ENCODE measurements around the gene PRPS1L1.

Gene PRPS1L1

GRCh38 chr7:17996040-17996439, 31.6 kb downstream of the PRPS1L1 start:
- no peak for DNase-seq
- no peak for TF ChIP-seq POLR2A (IDR thresholded peaks at IDR 0.05; ENCODE audit: low read length)

DNA sequence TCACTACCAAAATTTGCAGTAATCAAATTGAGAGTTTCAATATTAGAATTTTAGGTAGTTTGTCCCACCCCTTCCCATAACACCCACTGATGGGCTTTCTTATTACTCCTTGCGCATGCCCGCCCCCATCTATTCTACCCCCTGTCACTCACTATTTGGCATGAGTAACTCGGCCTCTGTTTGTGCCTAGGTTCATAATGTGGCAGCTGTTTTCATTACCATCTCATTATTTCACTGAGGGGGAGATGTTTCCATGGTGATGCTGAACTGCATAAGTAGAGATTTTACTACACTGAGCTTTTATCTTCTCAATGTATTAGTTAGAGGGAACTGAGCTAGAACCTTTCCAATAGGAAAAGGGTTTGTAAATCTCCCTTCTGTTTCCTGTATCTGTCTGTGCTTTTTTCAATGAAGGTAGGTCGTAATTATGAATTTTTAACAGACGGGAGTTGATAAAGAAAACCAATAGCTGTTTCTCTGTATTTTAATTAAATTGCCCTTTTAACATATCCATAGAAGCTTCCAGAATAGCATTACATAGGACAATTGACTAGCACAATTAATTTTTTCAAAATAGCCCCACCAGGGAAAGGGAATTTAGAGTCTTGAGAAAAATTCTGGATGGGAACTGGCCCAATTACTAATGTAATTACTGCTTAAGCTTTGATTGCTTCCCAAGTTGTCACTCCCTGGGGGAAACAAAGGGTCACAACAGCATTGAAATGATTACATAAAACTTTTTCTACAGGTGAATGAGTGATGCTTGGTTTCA, 33.4 kb downstream of the PRPS1L1 start:
- no peak for TF ChIP-seq POLR2A (IDR thresholded peaks at IDR 0.05; ENCODE audit: low read length)
- no peak for DNase-seq

DNA sequence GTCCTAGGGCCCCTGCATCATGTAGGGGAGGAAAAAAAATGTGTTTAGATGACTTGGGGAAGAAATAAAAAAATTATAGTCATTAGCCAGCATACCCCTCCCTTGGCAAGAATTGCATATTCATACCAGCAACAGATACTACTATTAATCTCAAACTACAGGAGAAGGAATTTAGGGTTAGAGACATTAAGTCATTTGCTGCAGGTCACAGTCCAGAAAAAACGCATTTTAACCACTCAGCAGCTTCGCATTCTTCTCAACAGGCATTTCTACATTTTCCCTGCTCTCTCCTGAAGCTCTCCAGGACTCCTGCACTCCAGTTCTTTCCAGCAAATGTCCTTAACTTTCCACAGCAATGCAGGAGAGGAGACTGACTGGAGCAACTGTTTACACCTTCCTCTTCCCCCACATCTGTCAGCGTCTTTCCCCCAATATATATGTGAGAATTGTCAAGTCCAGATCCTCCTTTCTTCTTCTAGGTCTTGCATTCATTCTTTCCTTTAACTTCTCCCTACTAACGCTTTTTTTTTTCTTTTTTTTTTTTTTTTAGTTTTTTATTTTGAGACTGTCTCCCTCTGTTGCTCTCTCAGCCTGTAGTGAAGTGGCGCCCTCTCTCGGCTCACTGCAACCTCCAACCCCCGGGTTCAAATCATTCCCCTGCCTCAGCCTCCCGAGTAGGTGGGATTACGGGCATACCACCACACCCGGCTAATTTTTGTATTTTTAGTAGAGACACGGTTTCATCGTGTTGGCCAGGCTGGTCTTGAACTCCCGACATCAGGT, 35.6 kb downstream of the PRPS1L1 start:
- DNase-seq: peak; percentile 9 to 47
- no peak for TF ChIP-seq POLR2A (IDR thresholded peaks at IDR 0.05; ENCODE audit: low read length)
- TF ChIP-seq GATA1 (IDR thresholded peaks at IDR 0.05; ENCODE audit: low read depth, low read length): no peak

GRCh38 chr7:17990761-17991160, 36.9 kb downstream of the PRPS1L1 start:
- no peak for TF ChIP-seq GATA1 (IDR thresholded peaks at IDR 0.05; ENCODE audit: low read depth, low read length)
- TF ChIP-seq POLR2A (IDR thresholded peaks at IDR 0.05; ENCODE audit: low read length): no peak
- DNase-seq: no peak

- TF ChIP-seq GATA1 (IDR thresholded peaks at IDR 0.05; ENCODE audit: low read depth, low read length) (no peak), POLR2A (IDR thresholded peaks at IDR 0.05; ENCODE audit: low read length) (no peak)
- no peak for DNase-seq
Observed at GRCh38 chr7:17989546-17989945, 38.1 kb downstream of the PRPS1L1 start.

DNA sequence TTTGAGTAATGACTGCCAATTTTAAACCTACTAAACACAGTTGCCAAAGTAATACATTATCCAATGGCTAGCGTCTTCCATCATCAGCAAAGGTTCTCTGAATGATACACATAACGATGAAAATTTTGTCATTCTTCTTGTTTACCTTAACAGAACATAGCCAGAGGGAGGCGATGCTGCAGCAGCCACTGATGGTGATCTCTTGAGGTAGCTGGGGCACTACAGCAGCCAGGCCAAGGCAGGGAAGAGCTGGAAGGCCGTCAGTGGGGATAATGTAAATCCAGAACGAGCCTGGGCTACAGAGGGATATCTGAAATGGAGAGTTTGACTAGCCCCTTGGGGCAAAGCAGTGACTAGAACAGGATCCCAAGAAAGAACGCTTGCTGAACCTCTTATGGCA, 38.8 kb downstream of the PRPS1L1 start:
- TF ChIP-seq GATA1 (IDR thresholded peaks at IDR 0.05; ENCODE audit: low read depth, low read length) (no peak), POLR2A (IDR thresholded peaks at IDR 0.05; ENCODE audit: low read length) (no peak)
- DNase-seq: no peak

DNA sequence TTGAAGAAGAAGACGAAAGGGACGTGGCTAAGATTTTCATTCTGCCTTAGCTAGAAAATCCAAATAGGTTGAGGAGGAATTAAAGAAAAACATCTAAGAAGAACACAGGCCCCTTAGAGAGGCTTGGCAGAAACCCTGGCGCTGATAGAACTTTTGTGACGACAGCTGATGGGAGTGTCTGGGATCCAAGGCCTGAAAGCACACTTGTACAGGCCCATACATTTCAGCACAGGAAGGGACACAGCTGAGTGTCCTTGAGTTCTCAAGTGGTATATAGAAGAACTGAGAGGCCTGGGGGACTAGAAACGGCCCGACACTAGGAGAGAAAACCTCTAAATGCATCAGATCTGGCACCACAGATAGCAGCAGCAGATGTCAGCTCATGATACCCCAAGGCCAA, 39.5 kb downstream of the PRPS1L1 start:
- TF ChIP-seq POLR2A (IDR thresholded peaks at IDR 0.05; ENCODE audit: low read length) (no peak), GATA1 (IDR thresholded peaks at IDR 0.05; ENCODE audit: low read depth, low read length) (no peak)
- peak in 1 of 2 experiments; percentile 5 for DNase-seq

DNA sequence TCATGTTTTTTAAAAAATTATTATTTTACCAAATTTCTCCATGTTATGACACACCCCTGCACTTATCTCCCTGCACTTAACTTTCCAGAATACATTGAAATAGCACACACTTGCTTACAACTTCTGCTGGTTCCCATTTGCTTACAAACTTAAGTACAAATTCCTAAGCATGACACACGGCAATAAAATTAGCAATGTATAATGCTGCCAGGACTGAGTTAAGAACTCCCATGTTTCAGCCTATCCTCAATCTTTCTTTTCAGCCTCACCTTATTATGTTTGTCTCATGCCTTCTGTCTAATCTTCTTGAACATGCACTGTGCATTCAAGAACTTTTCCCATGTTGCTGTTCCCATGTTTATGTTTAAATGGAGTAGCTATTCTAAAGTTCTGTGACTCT, 40.8 kb downstream of the PRPS1L1 start:
- no peak for DNase-seq
- TF ChIP-seq GATA1 (IDR thresholded peaks at IDR 0.05; ENCODE audit: low read depth, low read length): no peak
- no peak for TF ChIP-seq POLR2A (IDR thresholded peaks at IDR 0.05; ENCODE audit: low read length)

DNA sequence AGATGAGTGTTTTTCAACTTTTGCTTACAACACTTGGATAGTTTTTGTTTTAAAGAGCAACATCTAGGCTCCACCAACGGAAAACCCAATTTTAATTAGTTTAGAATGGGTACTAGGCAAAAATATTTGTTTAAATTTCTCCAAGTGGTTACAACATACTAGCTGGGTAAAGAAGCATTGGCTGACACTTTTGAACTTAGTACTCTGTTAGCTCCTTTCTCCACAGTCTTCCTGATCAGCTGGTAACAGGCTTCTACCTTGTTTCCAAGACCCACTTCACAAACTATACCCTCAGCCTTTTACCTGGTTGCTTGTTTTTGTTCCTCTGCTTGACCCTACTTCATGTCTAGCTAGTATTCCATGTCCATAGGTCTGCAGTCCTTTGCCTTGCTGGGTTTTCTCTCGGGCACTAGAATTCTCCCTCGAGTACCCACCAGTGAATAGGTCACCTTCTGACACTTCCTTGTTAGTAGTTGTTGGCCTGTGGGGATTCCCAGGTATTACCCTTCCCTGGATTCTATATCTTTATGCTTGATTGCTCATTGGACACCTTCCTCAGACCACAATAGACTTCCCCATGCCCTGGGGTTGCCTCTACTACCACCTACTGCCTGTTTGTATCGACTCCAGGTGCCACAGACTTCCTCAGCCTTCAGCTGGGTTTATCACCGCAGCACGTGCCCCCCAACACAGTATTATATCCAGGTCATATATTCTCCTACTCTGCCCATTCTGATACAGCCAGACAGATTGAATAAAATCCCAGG, 42.0 kb downstream of the PRPS1L1 start:
- DNase-seq: no peak
- TF ChIP-seq POLR2A (IDR thresholded peaks at IDR 0.05; ENCODE audit: low read length) (no peak), GATA1 (IDR thresholded peaks at IDR 0.05; ENCODE audit: low read depth, low read length) (no peak)

- no peak for TF ChIP-seq GATA1 (IDR thresholded peaks at IDR 0.05; ENCODE audit: low read depth, low read length)
- TF ChIP-seq POLR2A (IDR thresholded peaks at IDR 0.05; ENCODE audit: low read length): no peak
- DNase-seq: no peak
Observed at GRCh38 chr7:17984288-17984687, 43.4 kb downstream of the PRPS1L1 start.

DNA sequence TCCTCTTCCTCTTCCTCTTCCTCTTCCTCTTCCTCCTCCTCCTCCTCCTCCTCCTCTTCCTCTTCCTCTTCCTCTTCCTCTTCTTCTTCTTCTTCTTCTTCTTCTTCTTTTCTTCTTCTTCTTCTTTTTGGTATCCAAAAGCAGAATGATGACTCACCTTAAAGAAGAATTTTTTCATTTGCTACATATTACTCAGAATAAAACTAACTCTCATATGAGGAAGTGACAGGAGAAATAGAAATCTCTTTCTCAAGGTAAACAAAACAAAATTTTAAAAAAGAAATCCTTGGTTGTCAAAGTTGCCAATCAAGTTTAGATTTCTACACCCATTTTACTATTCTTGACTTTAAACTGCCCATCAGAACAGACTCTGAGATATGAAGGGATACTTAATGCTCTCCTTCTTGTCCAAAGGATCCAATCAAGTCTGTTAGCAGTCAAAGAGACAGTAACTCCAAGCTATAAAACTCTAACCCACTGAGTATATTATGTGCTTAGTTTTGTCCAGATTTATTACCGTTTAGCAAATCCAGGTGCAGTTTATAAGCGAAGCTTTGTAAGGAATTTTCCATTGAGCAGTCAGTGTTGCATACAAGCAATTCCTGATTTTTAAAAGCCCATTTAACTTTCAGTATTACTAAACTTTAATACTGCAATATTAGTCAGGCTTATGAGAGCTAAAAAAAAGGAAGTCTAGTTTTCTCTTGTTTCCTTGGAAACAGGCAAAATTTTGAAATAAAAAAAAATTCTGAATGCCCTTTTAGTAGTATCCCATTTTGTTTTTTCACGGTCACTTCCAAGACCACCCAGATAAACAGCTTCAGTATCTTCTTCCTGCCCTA, 44.2 kb downstream of the PRPS1L1 start:
- no peak for DNase-seq
- no peak for TF ChIP-seq POLR2A (IDR thresholded peaks at IDR 0.05; ENCODE audit: low read length)
- no peak for TF ChIP-seq GATA1 (IDR thresholded peaks at IDR 0.05; ENCODE audit: low read depth, low read length)

DNA sequence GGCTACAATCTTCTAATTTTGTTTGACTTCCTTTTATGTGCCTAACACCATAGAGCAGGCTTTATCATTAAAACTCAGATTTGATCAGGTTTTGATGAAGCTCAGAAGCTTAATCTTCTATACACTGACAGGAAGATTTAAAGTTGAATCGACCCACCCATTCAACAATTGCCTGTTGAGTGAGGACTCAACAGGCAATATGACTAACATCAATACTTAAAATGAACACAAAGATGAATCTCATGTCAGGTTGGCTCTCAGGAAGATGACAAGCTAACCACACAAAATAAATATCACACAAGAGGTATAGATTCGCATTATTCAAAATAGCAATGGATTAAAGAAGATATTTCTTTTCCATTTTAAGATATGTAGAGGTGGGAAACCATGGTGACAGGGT, 50.7 kb downstream of the PRPS1L1 start:
- TF ChIP-seq GATA1 (IDR thresholded peaks at IDR 0.05; ENCODE audit: low read depth, low read length) (no peak), POLR2A (IDR thresholded peaks at IDR 0.05; ENCODE audit: low read length) (no peak)
- DNase-seq: no peak

Data from erythroblast (primary cell).